Measurements from ENCODE around the gene BBS9. TPM values are rescaled to one million over a fixed set of nuclear protein-coding genes. Genes with fewer than 3 reads are reported as not detected.

The BBS9 gene
- total RNA-seq, 1 donor from 2014 or later, result 16.2 TPM

DNA sequence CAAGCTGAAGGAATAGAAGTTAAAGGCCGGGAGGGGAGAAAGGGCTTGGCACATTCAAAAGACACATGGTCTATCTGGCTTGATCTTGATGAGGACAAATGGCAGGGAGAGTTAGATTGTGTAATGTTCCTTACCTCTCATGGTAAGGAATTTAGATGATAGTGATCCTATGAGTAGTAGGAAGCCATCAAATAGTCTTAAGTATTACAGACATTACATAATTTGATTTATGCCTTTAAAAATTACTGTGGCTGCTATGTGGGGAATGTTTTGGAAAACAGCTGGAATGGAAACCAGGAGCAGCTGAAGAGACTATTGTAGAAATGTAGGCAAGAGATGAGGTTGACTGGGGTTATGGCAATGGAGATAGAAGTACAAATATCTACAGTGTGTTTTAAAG, 424.7 kb downstream of the BBS9 start:
- Mint-ChIP-seq H3K36me3 (ENCODE audit: low read depth) (no peaks in the 10 kb centered on the region), H3K9me3 (peaks cover 3% of the 10 kb centered on the region), H3K27me3 (ENCODE audit: low read depth) (no peaks in the 10 kb centered on the region), H3K27ac (ENCODE audit: unreplicated experiment) (no peak overlapping the region), H3K4me3 (no peak overlapping the region), H3K4me1 (no peaks in the 10 kb centered on the region)
- TF ChIP-seq, protein P1, sequence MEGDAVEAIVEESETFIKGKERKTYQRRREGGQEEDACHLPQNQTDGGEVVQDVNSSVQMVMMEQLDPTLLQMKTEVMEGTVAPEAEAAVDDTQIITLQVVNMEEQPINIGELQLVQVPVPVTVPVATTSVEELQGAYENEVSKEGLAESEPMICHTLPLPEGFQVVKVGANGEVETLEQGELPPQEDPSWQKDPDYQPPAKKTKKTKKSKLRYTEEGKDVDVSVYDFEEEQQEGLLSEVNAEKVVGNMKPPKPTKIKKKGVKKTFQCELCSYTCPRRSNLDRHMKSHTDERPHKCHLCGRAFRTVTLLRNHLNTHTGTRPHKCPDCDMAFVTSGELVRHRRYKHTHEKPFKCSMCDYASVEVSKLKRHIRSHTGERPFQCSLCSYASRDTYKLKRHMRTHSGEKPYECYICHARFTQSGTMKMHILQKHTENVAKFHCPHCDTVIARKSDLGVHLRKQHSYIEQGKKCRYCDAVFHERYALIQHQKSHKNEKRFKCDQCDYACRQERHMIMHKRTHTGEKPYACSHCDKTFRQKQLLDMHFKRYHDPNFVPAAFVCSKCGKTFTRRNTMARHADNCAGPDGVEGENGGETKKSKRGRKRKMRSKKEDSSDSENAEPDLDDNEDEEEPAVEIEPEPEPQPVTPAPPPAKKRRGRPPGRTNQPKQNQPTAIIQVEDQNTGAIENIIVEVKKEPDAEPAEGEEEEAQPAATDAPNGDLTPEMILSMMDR (conservative IDR thresholded peaks at IDR 0.05), result no peak
- no peak for DNase-seq (ENCODE audit: low read depth, low spot score)

DNA sequence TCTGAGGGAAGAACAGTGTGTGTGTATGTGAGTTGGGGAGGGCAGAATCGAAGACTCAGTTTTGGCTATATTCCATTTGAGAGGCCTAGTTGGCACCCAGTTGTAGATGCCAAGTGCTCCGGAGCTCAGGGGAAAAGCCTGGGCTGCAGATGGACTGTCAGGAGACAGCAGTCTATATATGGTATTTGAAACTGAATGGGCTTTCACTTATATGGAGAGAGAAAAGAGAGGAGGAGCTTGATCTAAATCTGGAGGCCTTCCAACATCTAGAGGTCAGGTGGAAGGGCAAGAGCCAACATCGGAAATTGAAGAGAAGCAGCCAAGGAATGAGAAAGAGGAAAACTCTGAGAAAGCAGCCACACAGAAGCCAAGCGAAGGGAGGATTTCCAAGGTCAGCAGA, 425.2 kb downstream of the BBS9 start:
- peaks cover 3% of the 10 kb centered on the region for H3K9me3 Mint-ChIP-seq
- H3K27ac Mint-ChIP-seq (ENCODE audit: unreplicated experiment), result no peak overlapping the region
- H3K4me1 Mint-ChIP-seq, result no peaks in the 10 kb centered on the region
- TF ChIP-seq, protein P1 (conservative IDR thresholded peaks at IDR 0.05), result no peak
- H3K27me3 Mint-ChIP-seq (ENCODE audit: low read depth), result no peaks in the 10 kb centered on the region
- H3K36me3 Mint-ChIP-seq (ENCODE audit: low read depth), result no peaks in the 10 kb centered on the region
- no peak overlapping the region for H3K4me3 Mint-ChIP-seq
- DNase-seq (ENCODE audit: low read depth, low spot score), result no peak

DNA sequence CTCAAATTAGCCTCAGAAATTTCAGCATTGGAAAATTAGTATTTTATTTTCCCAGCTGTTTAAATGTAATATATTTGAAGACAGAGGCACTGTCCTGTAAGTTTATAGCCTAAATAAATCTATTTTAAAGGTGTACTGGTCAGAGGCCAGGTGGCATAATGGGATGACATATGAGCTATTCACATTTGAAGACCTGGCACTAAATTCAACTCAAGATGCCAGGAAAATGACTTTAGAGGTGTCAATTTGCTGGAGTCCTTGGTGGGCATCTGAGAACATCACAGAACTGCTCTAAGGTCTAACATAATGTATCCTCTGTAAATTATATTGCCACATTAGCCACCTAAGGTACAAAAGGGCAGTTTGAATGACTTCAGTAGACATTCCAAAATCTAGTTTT, 427.1 kb downstream of the BBS9 start:
- TF ChIP-seq, protein P1 (conservative IDR thresholded peaks at IDR 0.05), result no peak
- H3K27ac Mint-ChIP-seq (ENCODE audit: unreplicated experiment), result no peak overlapping the region
- no peaks in the 10 kb centered on the region for H3K27me3 Mint-ChIP-seq (ENCODE audit: low read depth)
- H3K4me3 Mint-ChIP-seq, result no peak overlapping the region
- DNase-seq (ENCODE audit: low read depth, low spot score), result no peak
- H3K4me1 Mint-ChIP-seq, result no peaks in the 10 kb centered on the region
- H3K36me3 Mint-ChIP-seq (ENCODE audit: low read depth), result no peaks in the 10 kb centered on the region
- H3K9me3 Mint-ChIP-seq, result peaks cover 3% of the 10 kb centered on the region

DNA sequence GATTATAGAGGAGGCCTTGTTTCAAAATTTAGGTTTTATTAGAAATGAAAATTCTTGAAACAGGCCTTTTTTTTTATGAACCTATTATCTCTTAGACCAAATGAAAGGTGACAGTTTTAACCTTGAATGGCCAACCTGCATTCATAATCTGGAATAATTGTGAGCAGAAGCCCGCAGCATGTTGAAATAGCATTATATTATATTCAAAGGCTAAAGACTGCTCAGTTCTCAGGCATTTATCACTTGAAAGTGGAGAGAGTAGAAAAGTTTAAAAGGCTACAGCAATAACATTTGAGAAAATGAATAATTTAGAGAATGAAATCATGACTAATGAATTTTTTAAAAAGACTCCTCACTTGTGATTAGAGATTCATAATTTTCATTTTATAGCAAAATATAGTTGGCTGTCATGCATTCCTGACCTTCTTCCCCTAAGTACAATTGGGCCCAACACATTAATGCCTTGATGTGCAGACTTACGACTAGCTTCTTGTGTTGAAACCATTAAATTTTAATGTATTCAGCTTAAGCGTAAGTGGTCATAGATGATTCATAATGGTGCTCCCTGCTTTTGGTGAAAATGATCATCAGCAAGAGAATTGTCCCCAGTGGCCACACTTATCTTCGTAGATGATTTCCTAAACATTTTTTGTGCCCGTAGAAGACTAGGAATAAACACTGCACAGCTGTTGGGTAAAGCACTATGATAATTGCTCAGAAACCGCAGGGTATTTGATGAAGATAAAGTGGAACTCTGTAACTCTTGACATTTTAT, 429.4 kb downstream of the BBS9 start:
- no peak overlapping the region for H3K27ac Mint-ChIP-seq (ENCODE audit: unreplicated experiment)
- no peaks in the 10 kb centered on the region for H3K27me3 Mint-ChIP-seq (ENCODE audit: low read depth)
- TF ChIP-seq, protein P1 (conservative IDR thresholded peaks at IDR 0.05), result no peak
- no peak overlapping the region for H3K4me3 Mint-ChIP-seq
- H3K36me3 Mint-ChIP-seq (ENCODE audit: low read depth), result no peaks in the 10 kb centered on the region
- H3K4me1 Mint-ChIP-seq, result no peaks in the 10 kb centered on the region
- peaks cover 3% of the 10 kb centered on the region for H3K9me3 Mint-ChIP-seq
- no peak for DNase-seq (ENCODE audit: low read depth, low spot score)

DNA sequence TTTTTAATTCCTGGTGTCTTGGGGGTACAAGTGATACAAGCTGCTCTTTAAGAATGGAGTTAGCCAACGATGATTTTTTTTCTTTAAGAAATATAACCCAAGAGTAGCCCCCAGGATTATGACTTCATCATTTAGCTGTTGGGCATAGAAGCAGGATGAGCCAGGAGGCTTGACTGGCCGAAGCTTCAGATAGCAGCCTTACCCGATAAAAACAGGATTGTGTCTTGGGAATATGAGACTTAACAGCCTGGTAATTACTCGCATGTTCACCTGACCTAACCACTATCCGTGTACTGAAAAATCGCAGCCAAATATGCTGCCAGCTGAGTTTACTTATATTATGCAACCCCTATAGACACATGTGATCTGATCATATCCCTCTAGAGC, 430.0 kb downstream of the BBS9 start:
- Mint-ChIP-seq H3K9me3 (peaks cover 3% of the 10 kb centered on the region), H3K4me1 (no peaks in the 10 kb centered on the region), H3K27ac (ENCODE audit: unreplicated experiment) (no peak overlapping the region), H3K36me3 (ENCODE audit: low read depth) (no peaks in the 10 kb centered on the region), H3K4me3 (no peak overlapping the region), H3K27me3 (ENCODE audit: low read depth) (no peaks in the 10 kb centered on the region)
- DNase-seq (ENCODE audit: low read depth, low spot score), result no peak
- TF ChIP-seq, protein P1 (conservative IDR thresholded peaks at IDR 0.05), result no peak
